Omental fat pad (tissue), 4 donors: ENCODE measurements around the gene ARHGAP26. TPM values are rescaled to one million over a fixed set of nuclear protein-coding genes. Genes with fewer than 3 reads are reported as not detected.

Experiments
- ATAC-seq: fragments of 150-250 bp; one replicate; pipeline ENCODE4 v1.9.1; 2016; ENCODE audit warnings: mild to moderate bottlenecking, moderate library complexity; ENCODE audit not compliant: low FRiP score
- DNase-seq: peaks from one replicate; pipeline ENCODE4 v3.0.0-alpha.2; 2019; ENCODE audit warnings: low spot score
- CTCF ChIP-seq, 3 donors: fragments of 450-650 bp; IDR thresholded peaks; one replicate each; pipeline ENCODE4 v1.5.1; 2016 to 2017; ENCODE audit warnings: antibody characterized with exemption in 3 of 3, mild to moderate bottlenecking in 3 of 3, moderate library complexity in 2 of 3
- total RNA-seq, 4 donors: library from RNA; depleted of rRNA; stranded (reverse); fragments of >200 nt; gene quantifications; one replicate each; pipeline ENCODE4 v1.1.0, GENCODE V29; 2016

The ARHGAP26 gene
- total RNA-seq, 4 donors from 2014 or later, result 40.4 to 134 (median 63.6) TPM

- no peak for TF ChIP-seq CTCF (IDR thresholded peaks at IDR 0.05)
- peak; percentile 64 for ATAC-seq
- DNase-seq, result no peak
Measured at GRCh38 chr5:142821733-142822487, 51.7 kb downstream of the ARHGAP26 start.

- DNase-seq (no peak), ATAC-seq (no peak)
- TF ChIP-seq CTCF (IDR thresholded peaks at IDR 0.05), result no peak
Measured at GRCh38 chr5:142823126-142823525, 52.9 kb downstream of the ARHGAP26 start.

- TF ChIP-seq CTCF (IDR thresholded peaks at IDR 0.05), result no peak
- no peak for ATAC-seq
Measured at GRCh38 chr5:142823806-142824205, 53.6 kb downstream of the ARHGAP26 start.

GRCh38 chr5:142824391-142824790 is 54.2 kb downstream of the ARHGAP26 start:
- DNase-seq (no peak), ATAC-seq (no peak)
- TF ChIP-seq CTCF (IDR thresholded peaks at IDR 0.05), result no peak

More at GRCh38 chr5:142823806-142824205, 53.6 kb downstream of the ARHGAP26 start:
- DNase-seq, result no peak

- no peak for ATAC-seq
- DNase-seq, result no peak
- no peak for TF ChIP-seq CTCF (IDR thresholded peaks at IDR 0.05)
Measured at GRCh38 chr5:142825378-142826089, 55.4 kb downstream of the ARHGAP26 start.

GRCh38 chr5:142826093-142826492 is 55.9 kb downstream of the ARHGAP26 start:
- no peak for ATAC-seq
- DNase-seq, result no peak
- TF ChIP-seq CTCF (IDR thresholded peaks at IDR 0.05), result no peak
